Activated B cell treated with CpG ODN at 0.5 μM for 24 hours (primary cell): ENCODE results near the gene SMPD2. TPM values are rescaled to one million over a fixed set of nuclear protein-coding genes. Genes with fewer than 3 reads are reported as not detected.

Source experiments
- ATAC-seq: fragments of 200-7000 bp; cut with Tn5 transposase; one replicate; pipeline ENCODE4 v1.10.0; 2021; ENCODE audit warnings: low read depth, mild to moderate bottlenecking, moderate library complexity
- CTCF ChIA-PET: fragments of 350-600 bp; sonication (Branson Sonifier 250); formaldehyde crosslinking; loops from one replicate; lab custom pipeline; 2021; ENCODE audit warnings: antibody characterized with exemption; lab: Charles Lee
- POLR2A ChIA-PET: fragments of 350-600 bp; sonication (Branson Sonifier 250); formaldehyde crosslinking; loops from one replicate; lab custom pipeline; 2021; ENCODE audit warnings: antibody characterized with exemption; lab: Charles Lee
- DNase-seq: peaks from one replicate; pipeline ENCODE4 v3.0.0; 2022
- H3K27ac Mint-ChIP-seq: one replicate; pipeline ENCODE4 v1.8.0; 2020; ENCODE audit warnings: mixed read lengths
- H3K27me3 Mint-ChIP-seq: one replicate; pipeline ENCODE4 v1.8.0; 2021; ENCODE audit warnings: mixed read lengths
- H3K36me3 Mint-ChIP-seq: one replicate; pipeline ENCODE4 v1.8.0; 2021; ENCODE audit warnings: low read depth, mixed read lengths
- H3K4me1 Mint-ChIP-seq: one replicate; pipeline ENCODE4 v1.8.0; 2021; ENCODE audit warnings: mixed read lengths
- H3K4me3 Mint-ChIP-seq: one replicate; pipeline ENCODE4 v1.8.0; 2020; ENCODE audit warnings: mild to moderate bottlenecking, mixed read lengths
- H3K9me3 Mint-ChIP-seq: one replicate; pipeline ENCODE4 v1.8.0; 2020; ENCODE audit warnings: mixed read lengths
- intact Hi-C: fragments of 100-400 bp; cut with micrococcal nuclease; formaldehyde crosslinking; loops from one replicate; pipeline ENCODE4 v1.15.1; 2024
- total RNA-seq: library from RNA; stranded (reverse); gene quantifications from 2 replicates; pipeline ENCODE4 v1.2.3, GENCODE V29; 2022
- TF ChIP-seq, protein P1 (sequence below): fragments of 200-600 bp; IDR thresholded peaks from one replicate; pipeline ENCODE4 v1.8.0; 2022; ENCODE audit warnings: antibody characterized with exemption, mild to moderate bottlenecking

SMPD2 gene, protein sequence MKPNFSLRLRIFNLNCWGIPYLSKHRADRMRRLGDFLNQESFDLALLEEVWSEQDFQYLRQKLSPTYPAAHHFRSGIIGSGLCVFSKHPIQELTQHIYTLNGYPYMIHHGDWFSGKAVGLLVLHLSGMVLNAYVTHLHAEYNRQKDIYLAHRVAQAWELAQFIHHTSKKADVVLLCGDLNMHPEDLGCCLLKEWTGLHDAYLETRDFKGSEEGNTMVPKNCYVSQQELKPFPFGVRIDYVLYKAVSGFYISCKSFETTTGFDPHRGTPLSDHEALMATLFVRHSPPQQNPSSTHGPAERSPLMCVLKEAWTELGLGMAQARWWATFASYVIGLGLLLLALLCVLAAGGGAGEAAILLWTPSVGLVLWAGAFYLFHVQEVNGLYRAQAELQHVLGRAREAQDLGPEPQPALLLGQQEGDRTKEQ
- 24.9 and 28.2 TPM in 2 replicates for total RNA-seq

DNA sequence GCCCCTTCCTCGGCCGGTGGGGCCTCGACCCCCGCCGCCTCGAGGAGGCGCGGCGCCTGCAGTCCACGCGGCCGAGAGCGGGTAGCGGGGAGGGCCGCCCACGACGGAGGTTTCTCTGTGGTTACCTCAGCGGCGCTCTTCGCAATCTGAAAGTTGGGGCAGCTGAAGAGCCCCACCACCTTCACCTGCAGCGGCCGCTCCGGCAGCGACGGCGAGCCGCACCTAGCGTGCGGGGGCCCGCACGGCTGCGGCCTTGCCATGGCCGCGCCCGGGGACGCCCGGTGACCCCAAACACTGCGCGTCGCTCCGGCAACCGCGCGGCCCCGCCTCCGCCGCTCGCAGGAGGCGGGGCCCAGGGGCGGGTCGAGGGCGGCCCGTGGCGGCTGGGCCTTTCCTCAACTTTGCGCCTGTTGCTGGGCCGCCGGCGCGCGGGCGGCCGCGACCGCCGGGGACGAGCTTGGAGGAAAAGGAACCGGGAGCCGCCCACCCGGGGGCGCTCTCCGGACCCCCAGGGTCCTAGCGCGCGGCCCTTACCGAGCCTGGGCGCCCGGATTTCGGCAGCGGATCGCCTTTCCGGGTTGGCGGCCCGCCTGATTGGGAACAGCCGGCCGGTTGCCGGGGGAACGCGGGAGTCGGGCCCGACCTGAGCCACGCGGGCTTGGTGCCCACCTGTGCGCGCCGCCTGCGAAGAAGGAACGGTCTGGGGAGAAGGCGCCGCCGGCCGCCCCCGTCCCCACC, at the start of gene SMPD2, which contains the start of gene PPIL6:
SMPD2 (plus strand) TSS at position 394 of the 738 bp plus-strand sequence. CDS start 398 bp downstream, outside the sequence.
PPIL6 (minus strand) TSS at position 298 of the 738 bp plus-strand sequence; CDS start at position 260, 38 bp downstream.
- TF ChIP-seq, protein P1, sequence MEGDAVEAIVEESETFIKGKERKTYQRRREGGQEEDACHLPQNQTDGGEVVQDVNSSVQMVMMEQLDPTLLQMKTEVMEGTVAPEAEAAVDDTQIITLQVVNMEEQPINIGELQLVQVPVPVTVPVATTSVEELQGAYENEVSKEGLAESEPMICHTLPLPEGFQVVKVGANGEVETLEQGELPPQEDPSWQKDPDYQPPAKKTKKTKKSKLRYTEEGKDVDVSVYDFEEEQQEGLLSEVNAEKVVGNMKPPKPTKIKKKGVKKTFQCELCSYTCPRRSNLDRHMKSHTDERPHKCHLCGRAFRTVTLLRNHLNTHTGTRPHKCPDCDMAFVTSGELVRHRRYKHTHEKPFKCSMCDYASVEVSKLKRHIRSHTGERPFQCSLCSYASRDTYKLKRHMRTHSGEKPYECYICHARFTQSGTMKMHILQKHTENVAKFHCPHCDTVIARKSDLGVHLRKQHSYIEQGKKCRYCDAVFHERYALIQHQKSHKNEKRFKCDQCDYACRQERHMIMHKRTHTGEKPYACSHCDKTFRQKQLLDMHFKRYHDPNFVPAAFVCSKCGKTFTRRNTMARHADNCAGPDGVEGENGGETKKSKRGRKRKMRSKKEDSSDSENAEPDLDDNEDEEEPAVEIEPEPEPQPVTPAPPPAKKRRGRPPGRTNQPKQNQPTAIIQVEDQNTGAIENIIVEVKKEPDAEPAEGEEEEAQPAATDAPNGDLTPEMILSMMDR = no peak
- ATAC-seq (peak; percentile 83), DNase-seq (peak; percentile 89)
- ChIA-PET CTCF (interaction anchor here (1.1 to 3.2 kb wide), 5 partner anchors 12 to 346 kb away, joined by 3 to 31 read pairs (median 7); partner anchors contain the start of genes CD164, CEP57L1, SESN1 and ZBTB24), POLR2A (interaction anchor here (0.6 to 6.7 kb wide), 13 partner anchors 10 to 882 kb away, joined by 3 to 154 read pairs (median 7); partner anchors contain the start of genes CD164, CDC40, CEP57L1 and MICAL1)
- Mint-ChIP-seq H3K4me3 (peak within 1 kb of the TSS; percentile 96), H3K27me3 (no peaks in the 10 kb centered on the region), H3K4me1 (peaks cover 34% of the 10 kb centered on the region), H3K9me3 (no peaks in the 10 kb centered on the region), H3K36me3 (peaks cover 38% of the 10 kb centered on the region), H3K27ac (peak within 1 kb of the TSS; percentile 95)
- intact Hi-C loops = loop anchor here (1.0 kb wide), 7 partner anchors 10 to 881 kb away; partner anchors contain the start of genes AK9, CD164, CEP57L1 and FIG4

DNA sequence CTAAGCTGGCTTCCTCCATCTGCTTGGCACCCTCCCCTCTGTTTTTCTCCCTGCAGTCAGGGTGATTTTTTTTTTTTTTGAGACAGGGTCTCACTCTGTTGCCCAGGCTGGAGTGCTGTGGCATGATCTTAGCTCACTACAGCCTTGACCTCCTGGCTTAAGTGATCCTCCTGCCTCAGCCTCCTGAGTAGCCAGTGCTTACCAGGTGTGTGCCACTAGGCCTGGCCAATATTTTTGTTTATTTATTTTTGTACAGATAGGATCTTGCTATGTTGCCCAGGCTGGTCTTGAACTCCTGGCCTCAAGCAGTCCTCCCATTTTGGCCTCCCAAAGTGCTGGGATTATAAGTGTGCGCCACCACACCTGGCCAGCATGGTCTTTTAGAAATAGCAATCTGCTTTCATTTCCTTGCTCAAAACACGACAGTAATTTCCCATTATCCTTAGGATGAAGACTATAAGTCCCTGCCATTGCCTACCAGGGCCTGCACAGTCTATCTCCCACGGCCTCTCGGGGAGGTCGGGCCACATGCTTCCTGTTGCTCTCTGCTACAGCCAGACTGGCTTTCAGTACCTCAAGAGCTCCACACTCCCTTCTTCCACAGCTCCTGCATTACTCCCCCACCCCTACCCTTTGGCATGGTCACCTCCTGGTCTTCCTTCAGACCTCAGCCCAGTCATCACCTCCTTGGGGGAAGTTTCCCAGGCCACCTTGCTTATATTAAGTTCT, 47.2 kb upstream of the SMPD2 start:
- Mint-ChIP-seq H3K36me3 (no peaks in the 10 kb centered on the region), H3K4me3 (no peak overlapping the region), H3K27me3 (no peaks in the 10 kb centered on the region), H3K9me3 (no peaks in the 10 kb centered on the region), H3K27ac (no peak overlapping the region), H3K4me1 (peaks cover 12% of the 10 kb centered on the region)
- POLR2A ChIA-PET = no interaction called here
- ATAC-seq (no peak), DNase-seq (no peak)
- CTCF ChIA-PET = interaction anchor here (1.0 kb wide), 1 partner anchor 205 kb away, joined by 3 read pairs; no protein-coding TSS in a partner anchor
- TF ChIP-seq, protein P1 = no peak
- intact Hi-C loops = no loop called here

DNA sequence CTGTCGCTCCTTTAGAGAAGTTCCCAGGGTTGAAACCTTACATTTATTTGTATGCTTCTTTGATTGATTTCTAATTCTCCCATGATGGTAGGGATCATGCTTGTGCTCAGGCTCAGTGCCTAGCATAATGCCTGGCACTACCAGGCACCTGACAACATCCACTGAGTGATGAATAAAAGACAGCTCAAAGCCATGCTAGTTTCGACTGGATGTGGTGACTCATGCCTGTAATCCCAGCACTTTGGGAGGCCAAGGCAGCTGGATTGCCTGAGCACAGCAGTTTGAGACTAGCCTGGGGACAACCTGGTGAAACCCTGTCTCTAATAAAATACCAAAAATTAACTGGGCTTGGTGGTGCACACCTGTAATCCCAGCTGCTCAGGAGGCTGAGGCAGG, 46.6 kb upstream of the SMPD2 start:
- DNase-seq (no peak), ATAC-seq (no peak)
- CTCF ChIA-PET = no interaction called here
- no peak overlapping the region for H3K27ac Mint-ChIP-seq
- no peaks in the 10 kb centered on the region for H3K9me3 Mint-ChIP-seq
- TF ChIP-seq, protein P1 = no peak
- intact Hi-C loops = no loop called here
- no peaks in the 10 kb centered on the region for H3K36me3 Mint-ChIP-seq
- H3K27me3 Mint-ChIP-seq = no peaks in the 10 kb centered on the region
- peaks cover 12% of the 10 kb centered on the region for H3K4me1 Mint-ChIP-seq
- H3K4me3 Mint-ChIP-seq = no peak overlapping the region
- POLR2A ChIA-PET = no interaction called here

DNA sequence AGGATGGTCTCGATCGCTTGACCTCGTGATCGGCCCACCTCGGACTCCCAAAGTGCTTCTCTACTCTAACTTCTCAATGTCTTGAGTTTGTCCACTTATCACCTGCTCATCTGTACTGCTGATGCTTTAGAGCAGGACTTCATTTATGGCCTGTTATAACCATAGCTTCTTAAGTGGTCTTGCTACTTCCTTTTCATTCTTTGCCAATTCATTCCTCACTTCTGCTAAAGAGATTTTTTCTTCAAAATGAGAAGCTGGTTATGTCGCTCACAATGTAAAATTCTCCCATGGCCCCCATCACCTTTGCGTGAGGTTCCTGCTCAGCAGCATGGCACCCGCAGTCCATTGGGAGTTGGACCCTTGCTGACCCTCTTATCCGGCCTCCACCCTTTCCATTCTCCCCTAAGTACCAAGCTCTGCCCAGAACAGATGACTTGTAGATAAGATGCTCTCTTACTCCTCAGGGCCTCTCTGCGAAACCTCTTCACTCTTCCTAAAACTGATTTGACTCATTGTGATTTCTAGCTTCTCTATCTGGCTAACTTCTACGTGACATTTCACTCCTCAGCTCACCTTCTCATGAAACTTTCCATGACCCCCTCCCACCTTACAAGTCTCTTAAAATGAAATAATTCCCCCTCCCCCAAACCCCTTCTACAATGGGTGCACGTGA, 44.3 kb upstream of the SMPD2 start:
- Mint-ChIP-seq H3K4me3 (no peak overlapping the region), H3K9me3 (no peaks in the 10 kb centered on the region), H3K27ac (no peak overlapping the region), H3K36me3 (no peaks in the 10 kb centered on the region), H3K27me3 (no peaks in the 10 kb centered on the region), H3K4me1 (peaks cover 4% of the 10 kb centered on the region)
- DNase-seq (no peak), ATAC-seq (no peak)
- CTCF ChIA-PET = no interaction called here
- POLR2A ChIA-PET = no interaction called here
- intact Hi-C loops = no loop called here
- TF ChIP-seq, protein P1 = no peak
